ENCODE results near the gene RAE1. TPM values are rescaled to one million over a fixed set of nuclear protein-coding genes. Genes with fewer than 3 reads are reported as not detected.

The RAE1 gene
- total RNA-seq, 1 experiment from 2014 or later = 42.8 TPM

DNA sequence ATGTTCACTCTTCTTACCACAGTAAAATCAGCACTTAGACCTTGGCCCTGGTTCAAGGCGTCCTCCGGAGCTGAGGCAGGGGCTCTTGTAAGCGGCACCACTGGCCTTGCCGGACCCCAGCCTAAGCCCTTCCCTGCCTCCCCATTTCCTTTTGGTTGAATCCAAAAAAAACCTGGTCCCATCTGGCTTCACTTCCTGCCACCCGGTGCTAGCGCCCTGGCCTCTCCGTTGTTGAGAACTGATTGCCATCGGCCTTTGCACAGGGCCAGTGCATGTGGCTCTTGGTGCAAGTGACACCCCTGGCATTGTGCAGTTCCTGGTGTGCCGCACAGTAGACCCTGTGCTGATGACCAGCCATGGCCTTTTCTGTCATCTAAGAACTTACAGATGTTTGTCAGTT is 21.1 kb downstream of the RAE1 start:
- no peak for DNase-seq (ENCODE audit: low spot score)

DNA sequence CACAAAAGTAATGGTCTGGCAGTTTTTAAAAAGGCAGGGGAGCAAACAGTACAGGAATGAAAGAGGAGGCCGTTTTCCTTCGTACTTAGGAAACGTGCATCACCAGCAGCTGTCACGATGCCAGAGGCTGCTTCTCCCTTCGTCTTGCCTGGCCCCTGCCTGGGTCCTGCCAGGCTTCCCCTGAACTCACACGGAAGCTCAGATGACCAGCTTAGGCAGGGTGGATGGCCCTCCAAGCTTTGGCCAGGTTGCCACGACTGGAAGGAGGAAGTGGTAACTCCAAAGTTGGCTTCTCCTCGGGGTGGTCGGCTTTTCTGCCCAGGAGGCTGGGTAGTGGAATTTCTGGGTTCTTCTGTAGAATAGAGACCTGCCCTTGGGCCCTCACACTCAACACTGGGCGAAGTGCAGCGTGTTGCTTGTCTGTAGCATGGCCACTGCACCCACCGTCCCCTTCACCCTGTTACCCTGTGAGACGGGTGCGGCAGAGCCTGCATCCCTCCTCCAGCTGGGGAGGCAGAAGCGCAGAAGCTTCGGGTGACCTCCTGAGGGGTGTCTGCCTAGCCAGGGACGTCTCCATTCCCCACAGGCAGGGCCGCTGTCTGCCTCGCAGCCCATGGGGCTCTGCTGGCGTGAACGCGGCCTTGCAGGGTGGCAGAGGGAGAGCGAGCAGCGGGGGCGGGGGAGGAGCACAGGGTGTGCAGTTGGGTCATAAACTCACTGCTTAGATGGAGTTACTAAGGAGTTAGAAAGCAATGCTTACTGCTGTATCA is 21.7 kb downstream of the RAE1 start:
- no peak for DNase-seq (ENCODE audit: low spot score)

DNA sequence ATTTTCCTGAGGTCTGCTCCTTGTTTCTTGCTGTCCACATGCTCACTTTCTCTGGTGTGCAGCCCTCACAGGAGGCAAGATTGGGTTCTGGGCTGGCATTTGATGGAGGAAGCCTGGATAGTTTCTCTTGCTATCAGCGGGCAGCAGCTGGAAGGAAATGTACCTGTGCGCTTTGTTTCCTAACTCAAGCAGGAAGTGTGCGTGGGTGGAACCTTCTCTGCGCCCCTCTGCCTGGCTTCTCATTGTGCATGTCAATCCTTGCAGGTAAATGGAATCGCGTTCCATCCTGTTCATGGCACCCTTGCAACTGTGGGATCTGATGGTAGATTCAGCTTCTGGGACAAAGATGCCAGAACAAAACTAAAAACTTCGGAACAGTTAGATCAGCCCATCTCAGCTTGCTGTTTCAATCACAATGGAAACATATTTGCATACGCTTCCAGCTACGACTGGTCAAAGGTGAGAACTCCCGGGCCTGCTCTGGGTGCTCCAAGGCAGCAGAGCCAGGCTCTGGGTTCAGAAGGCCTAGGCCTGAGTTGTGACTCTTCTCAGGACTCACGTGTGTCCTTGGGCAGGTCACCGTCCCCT is 23.4 kb downstream of the RAE1 start:
- no peak for DNase-seq (ENCODE audit: low spot score)

DNA sequence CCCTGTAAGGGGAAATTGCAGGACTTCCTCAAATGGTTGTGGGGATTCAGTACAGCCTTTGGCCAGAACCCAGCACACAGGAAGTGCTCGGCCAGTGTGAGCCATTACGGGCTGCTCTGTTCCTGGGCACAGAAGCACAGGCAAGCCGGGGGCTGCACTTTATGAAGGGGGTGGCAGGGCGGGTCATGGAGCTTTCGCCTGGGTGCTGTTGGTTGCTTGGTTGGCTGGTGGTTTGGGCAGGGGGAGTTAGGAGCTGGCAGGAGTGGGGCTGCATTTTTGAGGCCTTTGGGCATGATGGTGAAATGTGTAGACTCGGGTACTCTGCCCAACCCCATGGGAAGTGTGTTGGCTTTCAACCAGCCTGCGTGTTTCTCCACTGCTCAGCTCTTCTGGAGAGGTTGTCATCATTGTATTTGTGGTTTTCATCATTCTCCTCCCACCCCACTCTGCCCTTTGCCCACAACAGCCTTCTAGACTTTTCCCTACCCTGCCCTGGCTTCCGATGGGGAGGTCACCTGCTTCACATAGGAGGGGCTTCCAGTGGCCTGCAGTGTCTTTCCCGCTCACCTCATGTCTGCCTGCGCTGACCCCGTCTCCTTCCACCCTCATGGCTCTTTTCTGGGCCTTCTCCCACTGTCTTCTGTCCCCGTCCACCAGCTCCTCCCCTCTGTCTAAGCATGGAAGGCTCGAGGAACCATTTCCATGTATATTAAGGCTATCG is 24.0 kb downstream of the RAE1 start:
- no peak for DNase-seq (ENCODE audit: low spot score)

DNA sequence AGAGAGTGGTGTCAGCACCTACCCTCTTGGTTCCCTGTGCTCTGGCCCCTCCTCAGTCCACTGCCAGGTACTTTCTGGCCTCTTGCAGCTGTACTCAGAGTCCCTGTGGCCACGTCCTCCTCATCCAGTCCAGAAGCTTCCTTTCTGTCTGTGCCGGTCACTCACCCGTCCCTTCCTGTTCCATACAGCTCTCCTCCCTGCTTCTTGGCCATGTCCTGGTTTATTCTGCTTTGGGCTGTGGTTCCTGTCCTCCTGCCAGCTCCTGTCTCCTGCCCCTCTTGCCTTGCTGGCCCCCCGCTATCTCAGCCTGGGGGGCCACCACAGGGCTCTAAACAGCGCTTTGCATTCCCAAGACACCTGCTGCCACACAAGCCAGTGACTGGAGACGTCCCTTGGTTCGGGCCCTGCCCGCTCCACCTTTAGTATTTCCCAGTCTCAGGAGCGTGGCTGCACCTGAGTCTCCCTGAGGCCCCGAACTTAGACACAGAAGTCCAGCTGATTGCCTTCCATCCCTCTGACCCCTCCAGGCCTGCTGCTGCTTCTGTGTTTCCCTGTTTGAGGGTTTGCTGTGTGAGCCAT is 24.7 kb downstream of the RAE1 start:
- no peak for DNase-seq (ENCODE audit: low spot score)

DNA sequence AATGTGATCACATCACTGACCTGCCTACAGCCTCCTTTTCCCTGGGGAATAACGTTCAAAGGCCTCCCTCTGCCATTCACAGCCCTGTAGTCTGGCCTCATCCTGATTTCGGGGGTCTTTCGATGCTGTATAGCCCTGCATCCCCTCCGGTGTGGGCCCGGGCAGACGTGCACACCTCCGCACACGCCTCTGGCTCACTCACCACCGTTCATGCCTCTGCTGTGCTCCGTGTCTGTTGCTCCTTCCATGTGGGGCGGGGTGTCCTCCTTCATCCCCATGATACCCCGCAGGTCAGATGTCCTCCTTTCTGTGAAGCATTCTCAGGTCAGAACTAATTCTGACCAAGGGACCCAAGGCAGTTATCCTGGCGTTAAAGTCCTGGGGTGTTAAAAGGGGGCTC is 26.3 kb downstream of the RAE1 start:
- no peak for DNase-seq (ENCODE audit: low spot score)

DNA sequence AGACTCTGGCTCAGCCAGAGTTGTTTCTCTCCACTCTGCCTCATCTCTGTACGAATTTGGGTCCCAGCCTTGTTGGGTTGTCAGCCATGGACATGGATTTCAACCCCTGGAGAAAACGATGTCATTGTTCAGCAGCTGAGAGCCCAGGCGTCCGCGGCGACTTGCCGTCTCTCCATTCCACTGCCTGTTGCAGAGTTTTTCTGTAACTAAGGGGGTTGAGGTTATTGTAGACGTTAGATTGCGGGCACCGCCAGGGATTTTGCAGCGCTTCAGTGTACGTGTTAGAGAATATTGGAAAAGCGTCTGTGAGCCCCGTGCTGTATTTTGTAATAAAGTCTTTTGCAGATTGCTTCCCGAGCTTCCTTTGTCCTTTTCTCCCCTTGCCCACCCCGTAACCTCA is 27.1 kb downstream of the RAE1 start:
- DNase-seq (ENCODE audit: low spot score) = no peak

DNA sequence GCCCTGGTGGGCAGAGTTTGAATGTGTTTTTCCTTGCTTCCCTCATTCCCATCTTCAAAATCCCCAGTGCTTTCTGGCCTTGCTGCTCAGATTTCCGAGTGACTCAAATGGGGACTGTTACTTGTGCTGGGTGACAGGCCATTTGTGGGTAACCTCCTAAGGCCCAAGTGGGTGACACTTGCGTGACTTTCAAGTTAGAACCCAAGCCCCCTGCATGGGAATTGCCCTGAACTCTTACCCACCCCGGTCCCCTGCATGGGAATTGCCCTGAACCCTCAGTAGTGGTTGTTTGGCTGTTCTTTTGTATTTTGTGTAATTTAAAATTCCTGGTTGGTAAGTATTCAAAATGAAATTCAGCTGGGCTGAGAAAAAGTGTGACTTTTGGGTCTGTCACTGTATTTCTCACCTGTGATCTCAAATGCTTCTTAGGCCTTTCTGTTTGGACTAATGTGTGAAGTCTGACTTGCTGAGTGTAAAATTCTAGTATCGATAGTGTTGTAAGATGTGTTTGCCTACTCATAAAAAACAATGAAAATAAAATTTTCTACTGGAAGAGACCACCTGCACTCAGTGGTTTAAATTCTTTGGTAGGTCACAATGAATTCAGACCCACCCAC is 27.7 kb downstream of the RAE1 start:
- no peak for DNase-seq (ENCODE audit: low spot score)

DNA sequence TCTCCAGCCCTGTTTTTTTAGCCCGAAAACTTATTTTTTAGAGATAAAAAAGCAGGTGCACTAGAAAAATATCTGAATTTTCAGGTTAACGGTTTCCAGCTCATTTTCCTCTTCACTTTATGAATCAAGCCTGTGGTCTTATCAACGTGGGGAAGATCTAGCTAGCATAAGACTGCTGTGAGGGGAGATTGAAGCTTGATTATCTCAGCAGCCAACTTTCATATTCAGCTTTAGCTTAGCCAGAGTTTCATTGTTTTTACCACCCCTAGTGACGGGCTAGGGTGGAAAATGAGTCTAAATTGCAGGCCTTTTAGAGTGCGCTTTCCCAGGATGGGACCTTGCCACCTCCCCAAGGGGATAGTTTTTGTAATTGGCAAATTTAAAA is 28.2 kb downstream of the RAE1 start:
- DNase-seq (ENCODE audit: low spot score) = no peak

DNA sequence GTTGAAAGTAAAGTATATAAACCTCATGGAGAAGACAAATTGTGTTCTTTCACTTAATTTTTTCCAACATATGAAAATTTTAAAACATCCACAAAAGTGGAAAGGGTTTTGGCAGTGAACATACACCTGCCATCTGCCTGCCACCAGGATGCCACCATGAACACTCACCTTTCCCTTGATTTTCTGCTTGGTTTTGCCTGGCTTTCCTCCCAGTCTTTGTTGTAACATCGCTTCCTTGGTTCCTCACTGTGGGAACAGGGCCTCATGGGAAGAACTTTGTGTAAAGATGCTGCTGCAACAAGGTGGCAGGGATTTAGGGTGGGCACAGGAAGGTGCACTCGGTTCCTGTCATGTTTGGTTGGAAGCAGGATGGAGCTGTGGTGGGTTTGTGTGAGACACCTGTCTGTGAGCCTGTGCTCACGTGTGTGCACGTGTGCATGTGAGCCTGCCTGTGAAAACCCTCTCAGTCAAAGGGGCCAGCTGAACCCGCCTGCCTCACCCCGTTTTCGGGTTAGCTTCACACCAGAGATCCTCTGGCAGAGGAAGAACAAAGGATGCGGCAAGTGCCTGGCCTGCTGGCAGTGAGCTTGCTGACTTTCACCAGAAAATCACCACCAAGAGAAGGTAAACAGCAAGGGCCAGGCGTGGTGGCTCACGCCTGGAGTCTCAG is 29.2 kb downstream of the RAE1 start:
- DNase-seq (ENCODE audit: low spot score) = no peak

DNA sequence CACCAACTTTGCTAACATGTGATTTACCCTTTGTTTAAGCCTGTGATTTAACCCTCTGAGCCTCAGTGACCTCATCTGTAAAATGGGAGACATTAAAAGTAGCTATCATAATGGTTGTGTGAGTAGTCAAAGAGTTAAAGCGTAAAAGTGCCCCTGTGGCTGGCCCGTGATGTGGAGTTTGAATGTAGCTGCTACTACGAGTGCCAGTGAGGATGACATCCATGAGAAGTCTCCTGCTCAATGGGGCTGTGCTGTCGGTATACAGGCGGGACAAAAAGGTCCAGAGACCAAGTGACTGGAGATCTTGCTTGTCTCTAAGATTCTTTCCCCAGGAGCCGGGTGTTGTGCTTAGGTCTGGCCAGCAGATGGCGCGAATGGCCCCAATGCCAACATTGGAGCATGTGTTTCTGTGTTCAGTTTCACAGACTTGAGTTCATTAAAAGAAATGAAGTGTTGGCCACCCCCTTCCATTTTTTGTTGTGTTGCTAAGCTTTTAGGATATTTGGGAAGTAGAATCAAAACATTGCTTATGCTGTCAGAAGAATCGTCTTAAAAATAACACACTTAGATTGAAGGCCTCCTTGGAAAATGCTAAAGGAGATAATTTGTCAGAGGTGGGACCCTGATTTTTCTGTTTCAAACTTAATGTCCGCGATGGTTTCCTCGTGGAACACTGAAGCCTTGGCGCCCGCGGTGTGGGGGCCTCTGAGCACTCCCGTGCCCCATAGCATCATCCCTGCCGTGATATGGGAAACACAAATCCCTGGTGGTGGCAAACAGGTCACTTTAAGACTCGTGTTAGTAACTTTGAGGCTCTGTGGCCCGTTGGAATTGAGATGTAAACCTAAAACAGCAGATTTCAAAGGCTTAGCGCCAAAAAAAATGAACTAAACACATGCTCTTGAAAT is 30.8 kb downstream of the RAE1 start:
- peak; percentile 74 for DNase-seq (ENCODE audit: low spot score)

DNA sequence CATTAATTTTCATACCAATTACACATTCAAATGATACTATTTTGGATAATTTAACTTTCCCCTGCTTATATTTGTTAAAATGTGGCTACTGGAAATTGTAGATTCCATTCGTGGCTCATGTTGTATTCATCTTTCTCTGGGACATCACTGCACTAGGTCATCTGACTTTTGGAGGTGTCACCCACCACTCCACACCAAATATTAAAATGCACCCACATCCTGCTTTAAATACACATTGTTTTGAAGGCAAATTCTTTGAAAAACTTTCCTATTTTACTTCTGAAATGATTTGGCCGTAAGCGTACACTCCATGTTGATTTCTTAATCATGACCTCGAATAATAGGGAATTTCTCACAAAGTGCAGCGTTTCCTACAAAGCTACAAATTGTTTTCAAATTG is 31.5 kb downstream of the RAE1 start:
- no peak for DNase-seq (ENCODE audit: low spot score)

DNA sequence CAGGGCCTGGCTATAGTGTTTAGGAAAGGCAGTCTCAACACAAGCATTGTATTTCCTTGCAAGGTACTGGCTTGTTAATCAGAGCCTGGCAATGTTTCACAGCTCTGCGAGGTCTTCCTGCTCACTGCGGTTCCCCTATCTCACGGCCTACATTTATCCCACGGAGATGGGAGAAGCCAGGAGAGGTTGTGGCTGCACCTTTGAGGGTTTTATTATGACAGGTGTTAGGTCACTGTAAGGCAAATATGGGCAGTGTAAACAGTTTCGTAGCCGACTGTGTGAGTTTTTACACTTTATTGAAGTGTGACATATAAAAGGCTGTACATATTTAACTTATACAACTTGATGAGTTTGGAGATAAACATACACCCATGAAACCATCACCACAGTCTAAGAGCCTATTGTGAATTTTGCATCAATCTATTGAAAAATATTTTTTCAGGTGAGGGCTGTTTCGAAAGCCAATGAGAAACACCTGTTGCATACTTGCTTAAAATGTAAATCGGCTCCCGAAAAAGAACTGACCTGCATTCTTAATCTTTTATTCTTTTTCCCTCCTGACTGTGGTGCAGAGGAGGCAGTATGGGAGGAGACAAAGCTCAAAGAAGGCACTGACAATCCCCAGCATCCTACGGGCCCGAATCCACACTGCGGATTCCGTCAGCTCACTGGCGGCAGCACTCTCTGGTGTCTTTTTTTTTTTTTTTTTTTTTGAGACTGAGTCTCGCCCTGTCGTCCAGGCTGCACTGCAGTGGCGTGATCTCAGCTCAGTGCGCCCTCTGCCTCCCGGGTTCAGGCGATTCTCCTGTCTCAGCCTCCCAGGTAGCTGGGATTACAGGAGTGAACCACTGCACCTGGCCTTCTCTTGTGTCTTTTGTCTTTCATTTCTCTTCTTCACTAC is 32.6 kb downstream of the RAE1 start:
- no peak for DNase-seq (ENCODE audit: low spot score)

DNA sequence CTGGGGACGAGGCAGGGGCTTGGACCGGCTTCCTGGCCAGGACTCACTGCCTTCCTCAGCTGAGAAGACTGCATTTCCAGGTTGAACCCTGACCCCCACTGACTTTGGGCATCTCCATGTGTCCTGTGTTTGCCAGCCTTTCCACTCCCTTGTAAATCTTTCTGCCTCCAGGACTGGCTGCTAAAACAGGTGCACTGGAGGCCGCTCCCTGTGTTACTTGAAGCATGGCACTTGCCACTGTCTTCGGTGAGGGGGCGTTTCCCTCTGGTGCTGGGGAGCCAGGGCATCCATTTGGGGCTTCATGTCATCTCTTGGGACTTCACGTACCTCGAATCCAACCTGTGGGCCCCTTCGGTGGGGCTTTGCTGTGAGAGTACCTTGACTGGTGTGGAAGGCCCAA is 33.4 kb downstream of the RAE1 start:
- DNase-seq (ENCODE audit: low spot score) = no peak

DNA sequence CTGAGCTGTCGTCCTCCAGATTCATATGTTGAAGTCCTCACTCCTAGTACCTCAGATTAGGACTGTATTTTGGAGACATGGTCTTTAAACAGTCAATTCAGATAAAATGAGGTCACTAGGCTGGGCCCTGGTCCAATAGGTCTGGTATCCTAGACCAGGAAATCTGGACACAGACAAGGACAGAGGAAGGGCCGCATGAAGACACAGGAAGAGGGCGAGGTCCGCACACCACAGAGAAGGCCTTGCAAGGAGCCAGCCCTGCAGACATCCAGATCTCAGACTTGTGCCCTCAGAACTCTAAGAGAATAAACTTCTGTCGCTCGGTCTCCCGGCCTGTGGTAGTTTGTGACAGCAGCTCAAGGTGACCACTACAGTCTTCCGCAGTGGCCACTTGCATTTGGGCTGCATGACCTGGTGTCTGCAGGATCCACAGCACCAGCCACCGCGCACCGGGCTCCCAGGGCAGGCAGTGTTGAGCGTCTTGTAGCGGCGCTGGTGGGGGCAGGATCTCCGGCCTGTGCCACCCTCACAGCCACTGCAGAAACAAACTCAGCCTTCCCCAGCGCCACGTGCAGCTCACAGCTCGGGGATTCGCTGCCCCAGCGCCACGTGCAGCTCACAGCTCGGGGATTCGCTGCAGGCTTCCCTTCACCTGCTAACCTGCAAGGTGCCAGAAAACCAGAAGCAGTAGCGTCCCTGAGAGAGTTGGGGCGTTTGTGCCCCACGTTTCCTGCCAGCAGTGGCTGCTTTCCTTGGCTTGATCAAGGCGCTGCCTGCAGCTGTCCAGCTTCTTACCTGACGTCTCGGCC is 34.1 kb downstream of the RAE1 start:
- DNase-seq (ENCODE audit: low spot score) = no peak

DNA sequence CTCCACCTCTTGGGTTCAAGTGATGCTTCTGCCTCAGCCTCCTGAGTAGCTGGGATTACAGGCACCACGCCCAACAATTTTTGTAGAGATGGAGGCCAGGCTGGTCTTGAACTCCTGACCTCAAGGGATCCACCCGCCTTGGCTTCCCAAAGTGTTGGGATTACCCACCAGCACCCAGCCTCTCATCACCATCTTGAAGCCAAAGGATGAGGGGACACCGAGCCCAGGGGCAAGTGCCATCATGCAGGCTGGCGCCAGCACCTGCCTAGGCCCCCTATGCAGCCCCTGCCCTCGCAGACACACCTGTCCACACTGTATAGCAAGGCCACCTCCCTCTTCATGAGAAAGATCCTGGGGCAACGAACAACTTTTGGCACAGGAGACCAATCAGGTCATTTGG is 34.9 kb downstream of the RAE1 start:
- no peak for DNase-seq (ENCODE audit: low spot score)

DNA sequence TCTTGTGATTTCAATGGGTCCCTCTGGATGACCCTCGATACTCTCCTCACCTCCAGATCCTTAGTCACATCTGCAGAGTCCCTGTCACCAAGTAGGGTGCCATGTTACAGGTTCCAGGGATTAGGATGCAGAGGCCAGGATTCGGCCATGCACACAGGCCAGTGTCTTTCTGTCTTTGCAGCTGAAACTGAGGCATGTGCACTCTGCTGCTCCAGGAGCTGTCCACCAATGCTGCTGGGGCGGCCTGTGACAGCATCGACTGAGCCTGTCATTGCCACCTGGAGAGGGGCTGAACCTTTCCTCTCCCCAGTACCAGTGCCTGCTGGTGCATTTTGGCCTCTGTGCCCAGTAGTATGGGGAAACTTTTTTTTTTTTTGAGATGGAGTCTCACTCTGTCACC is 35.7 kb downstream of the RAE1 start:
- DNase-seq (ENCODE audit: low spot score) = no peak

DNA sequence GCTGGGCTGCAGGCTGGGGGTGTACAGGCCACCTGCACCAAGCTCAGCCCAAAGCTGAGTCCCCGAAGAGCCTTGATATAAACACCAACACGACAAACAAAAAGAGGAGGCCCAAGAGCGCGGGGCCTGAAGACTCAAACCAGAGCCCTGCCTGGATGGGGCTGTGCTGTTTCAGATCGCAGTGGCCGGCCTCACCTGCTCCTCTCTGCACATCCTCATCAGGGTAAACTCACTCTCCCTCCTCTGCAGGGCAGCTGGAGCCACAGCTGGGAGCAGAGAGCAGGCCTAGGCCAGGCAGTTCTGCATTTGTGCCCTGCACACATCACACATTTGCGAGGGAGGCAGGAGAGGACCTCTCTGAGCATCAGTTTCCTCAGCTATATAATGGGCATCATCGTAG is 36.4 kb downstream of the RAE1 start:
- DNase-seq (ENCODE audit: low spot score) = no peak

DNA sequence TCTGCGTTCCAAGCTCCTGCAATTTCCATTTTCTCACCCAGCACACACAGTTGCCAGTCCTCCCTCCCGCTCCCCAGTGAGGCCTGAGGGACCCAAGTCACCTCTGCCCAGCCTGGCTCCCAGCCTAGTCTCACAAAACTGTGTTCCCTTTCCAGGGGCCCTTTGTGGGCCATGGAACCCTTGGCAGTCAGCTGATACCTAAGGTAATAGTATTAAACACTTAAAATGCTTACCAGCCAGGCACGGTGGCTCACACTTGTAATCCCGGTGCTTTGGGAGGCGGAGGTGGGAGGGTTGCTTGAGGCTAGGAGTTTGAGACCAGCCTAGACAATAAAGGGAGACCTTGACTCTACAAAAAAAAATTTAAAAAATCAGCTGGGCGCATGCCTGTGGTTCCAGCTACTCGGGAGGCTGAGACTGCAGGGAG is 36.9 kb downstream of the RAE1 start:
- no peak for DNase-seq (ENCODE audit: low spot score)
